H9 (cell line): ENCODE measurements around the gene GBP6. TPM values are rescaled to one million over a fixed set of nuclear protein-coding genes. Genes with fewer than 3 reads are reported as not detected.

Experiments used
- DNase-seq: peaks from one replicate; pipeline ENCODE4 v3.0.0-alpha.2; 2017
- H2AFZ ChIP-seq: one replicate; pipeline ENCODE4 v1.6.1; 2013; ENCODE audit warnings: mild to moderate bottlenecking, low read length, control low read depth, moderate library complexity
- H2AK5ac ChIP-seq: 2 replicates; pipeline ENCODE4 v1.6.1; 2013; ENCODE audit warnings: low read length, control low read depth, mixed read lengths; ENCODE audit not compliant: insufficient read length
- H2BK120ac ChIP-seq: one replicate; pipeline ENCODE4 v1.6.1; 2013; ENCODE audit warnings: low read depth, mild to moderate bottlenecking, low read length, control low read depth, inconsistent platforms; ENCODE audit not compliant: poor library complexity, severe bottlenecking
- H2BK12ac ChIP-seq: 2 replicates; pipeline ENCODE4 v1.6.1; 2013; ENCODE audit warnings: low read length, control low read depth, mixed read lengths, low read depth; ENCODE audit not compliant: insufficient read length
- H2BK15ac ChIP-seq: 2 replicates; pipeline ENCODE4 v1.6.1; 2013; ENCODE audit warnings: low read depth, low read length, control low read depth
- H2BK20ac ChIP-seq: one replicate; pipeline ENCODE4 v1.6.1; 2013; ENCODE audit warnings: low read depth, mild to moderate bottlenecking, low read length, control low read depth, inconsistent platforms; ENCODE audit not compliant: poor library complexity, severe bottlenecking
- H2BK5ac ChIP-seq: 2 replicates; pipeline ENCODE4 v1.6.1; 2013; ENCODE audit warnings: low read length, control low read depth, mixed read lengths; ENCODE audit not compliant: insufficient read length
- H3K14ac ChIP-seq: 2 replicates; pipeline ENCODE4 v1.6.1; 2013; ENCODE audit warnings: low read length, control low read depth; ENCODE audit not compliant: insufficient read depth
- H3K18ac ChIP-seq: 2 replicates; pipeline ENCODE4 v1.6.1; 2013; ENCODE audit warnings: low read depth, mild to moderate bottlenecking, mixed read lengths, low read length, control low read depth; ENCODE audit not compliant: insufficient read length
- H3K23ac ChIP-seq: 2 replicates; pipeline ENCODE4 v1.6.1; 2013; ENCODE audit warnings: low read length, control low read depth, mixed read lengths, low read depth; ENCODE audit not compliant: insufficient read length
- H3K23me2 ChIP-seq: 2 replicates; pipeline ENCODE4 v1.6.1; 2013; ENCODE audit warnings: low read depth, mild to moderate bottlenecking, mixed read lengths, low read length, control low read depth; ENCODE audit not compliant: insufficient read length, poor library complexity, severe bottlenecking
- H3K27ac ChIP-seq: 2 replicates; pipeline ENCODE4 v1.5.1; 2013; ENCODE audit warnings: low read length, control low read depth, mixed read lengths, low read depth; ENCODE audit not compliant: insufficient read length
- H3K27me3 ChIP-seq: 2 replicates; pipeline ENCODE4 v1.6.1; 2013; ENCODE audit warnings: low read length, control low read depth, inconsistent platforms; ENCODE audit not compliant: insufficient read depth
- H3K4ac ChIP-seq: 2 replicates; pipeline ENCODE4 v1.6.1; 2013; ENCODE audit warnings: low read depth, mild to moderate bottlenecking, control low read depth, inconsistent platforms, low read length, moderate library complexity
- H3K4me1 ChIP-seq: 2 replicates; pipeline ENCODE4 v1.6.1; 2013; ENCODE audit warnings: low read length, control low read depth, inconsistent platforms; ENCODE audit not compliant: insufficient read depth
- H3K4me2 ChIP-seq: 2 replicates; pipeline ENCODE4 v1.6.1; 2013; ENCODE audit warnings: low read length, control low read depth, mixed read lengths; ENCODE audit not compliant: insufficient read length, insufficient read depth
- H3K56ac ChIP-seq: 2 replicates; pipeline ENCODE4 v1.6.1; 2013; ENCODE audit warnings: low read depth, mild to moderate bottlenecking, mixed read lengths, low read length, control low read depth; ENCODE audit not compliant: insufficient read length
- H3K79me1 ChIP-seq: 2 replicates; pipeline ENCODE4 v1.6.1; 2013; ENCODE audit warnings: low read depth, mild to moderate bottlenecking, moderate library complexity, low read length, control low read depth, inconsistent platforms; ENCODE audit not compliant: insufficient read depth, poor library complexity, severe bottlenecking
- H3K79me2 ChIP-seq: 2 replicates; pipeline ENCODE4 v1.6.1; 2013; ENCODE audit warnings: low read length, control low read depth, inconsistent platforms; ENCODE audit not compliant: insufficient read depth
- H3K9ac ChIP-seq: 2 replicates; pipeline ENCODE4 v1.6.1; 2013; ENCODE audit warnings: low read length, control low read depth, mixed read lengths; ENCODE audit not compliant: insufficient read length; ENCODE audit errors: extremely low read depth
- H3K9me3 ChIP-seq: one replicate; pipeline ENCODE4 v1.6.1; 2013; ENCODE audit warnings: low read depth, low read length, inconsistent platforms; ENCODE audit not compliant: control insufficient read depth
- H3T11ph ChIP-seq: one replicate; pipeline ENCODE4 v1.6.1; 2013; ENCODE audit warnings: mild to moderate bottlenecking, low read length, control low read depth, inconsistent platforms
- H4K20me1 ChIP-seq: one replicate; pipeline ENCODE4 v1.6.1; 2013; ENCODE audit not compliant: control insufficient read depth, insufficient read length, insufficient read depth
- H4K5ac ChIP-seq: 2 replicates; pipeline ENCODE4 v1.6.1; 2013; ENCODE audit warnings: low read depth, mild to moderate bottlenecking, mixed read lengths, low read length, control low read depth; ENCODE audit not compliant: insufficient read length
- H4K8ac ChIP-seq: replicated peaks from 2 replicates; pipeline ENCODE4 v1.6.1; 2013; ENCODE audit warnings: low read length, control low read depth, mixed read lengths, low read depth; ENCODE audit not compliant: insufficient read length
- H4K91ac ChIP-seq: 2 replicates; pipeline ENCODE4 v1.6.1; 2013; ENCODE audit warnings: low read depth, mild to moderate bottlenecking, moderate library complexity, mixed read lengths, low read length, control low read depth; ENCODE audit not compliant: insufficient read length
- H3K27ac Mint-ChIP-seq, 3 experiments: 2 replicates in 2 of 3; 3 replicates in 1 of 3; pipeline ENCODE4 v1.8.0; 2020 to 2021; ENCODE audit warnings: mixed read lengths in 3 of 3, mild to moderate bottlenecking in 1 of 3, moderate library complexity in 1 of 3
- H3K27me3 Mint-ChIP-seq: 2 replicates; pipeline ENCODE4 v1.8.0; 2021; ENCODE audit warnings: low read depth, mild to moderate bottlenecking, moderate library complexity, mixed read lengths
- H3K36me3 Mint-ChIP-seq, 3 experiments: 2 replicates in 2 of 3; 3 replicates in 1 of 3; pipeline ENCODE4 v1.8.0; 2020 to 2021; ENCODE audit warnings: low read depth in 3 of 3, mixed read lengths in 3 of 3; ENCODE audit not compliant: insufficient read depth in 1 of 3
- H3K4me1 Mint-ChIP-seq, 2 experiments: 2 replicates each; pipeline ENCODE4 v1.8.0; 2020; ENCODE audit warnings: mixed read lengths in 2 of 2
- H3K4me3 Mint-ChIP-seq, 2 experiments: 2 replicates in 1 of 2; 3 replicates in 1 of 2; pipeline ENCODE4 v1.8.0; 2020 to 2021; ENCODE audit warnings: mild to moderate bottlenecking in 2 of 2, mixed read lengths in 2 of 2, moderate library complexity in 1 of 2
- H3K9me3 Mint-ChIP-seq, 2 experiments: 2 replicates in 1 of 2; 3 replicates in 1 of 2; pipeline ENCODE4 v1.8.0; 2020; ENCODE audit warnings: mild to moderate bottlenecking in 2 of 2, mixed read lengths in 2 of 2, moderate library complexity in 1 of 2
- WGBS: extraction: QIAGEN DNeasy Blood & Tissue Kit; methylation state at CpG from one replicate; pipeline ENCODE4 v1.1.7; 2013; ENCODE audit warnings: missing lambda C conversion rate, low lambda C conversion rate, mixed read lengths; ENCODE audit not compliant: insufficient read length; ENCODE audit errors: extremely low coverage; 5-methylcytosine and 5-hydroxymethylcytosine counted together
- total RNA-seq: library from RNA; stranded (reverse); gene quantifications from 2 replicates; pipeline ENCODE4 v1.2.1, GENCODE V29; 2021
- TF ChIP-seq, protein P1 (sequence below): fragments of 200-600 bp; sonication (generic); conservative IDR thresholded peaks from 3 replicates; pipeline ENCODE4 v1.8.0; 2021; ENCODE audit warnings: antibody characterized with exemption, mild to moderate bottlenecking

GBP6 gene
- total RNA-seq, 1 experiment from 2014 or later: not detected

DNA sequence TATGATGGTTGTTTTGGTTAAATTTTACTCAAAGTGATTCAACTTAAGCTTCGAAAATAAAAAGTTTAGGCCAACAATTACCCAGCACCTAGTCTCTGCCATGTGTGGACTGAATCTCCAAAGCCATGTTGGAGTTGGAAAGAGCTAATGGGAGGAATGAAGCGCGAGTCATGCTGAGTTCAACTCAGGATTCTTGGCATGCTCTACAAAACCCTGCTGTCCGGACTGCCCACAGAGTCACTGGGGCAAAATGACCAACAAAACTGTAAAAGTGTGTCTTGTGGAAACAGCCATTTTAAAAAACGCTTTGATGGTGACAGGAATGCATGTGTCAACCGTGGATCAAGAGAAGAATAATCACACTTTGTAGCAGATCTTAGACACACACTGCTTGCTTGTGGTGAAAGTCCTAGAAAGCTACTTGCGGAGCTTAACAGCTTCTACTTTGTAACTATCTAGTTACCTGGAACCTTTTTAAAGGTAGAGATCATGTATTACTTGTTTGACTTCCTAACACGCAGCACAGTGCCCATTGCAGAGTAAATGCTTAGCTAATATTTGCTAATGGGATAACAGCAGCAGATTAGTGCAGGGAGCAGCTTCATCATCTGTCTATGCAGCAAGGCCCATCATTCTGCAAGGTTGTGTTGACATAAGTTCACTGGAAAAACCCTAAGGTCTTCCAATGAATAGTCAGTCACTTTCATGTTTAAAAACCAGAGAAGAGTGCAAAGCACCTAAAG, 7.0 kb upstream of the GBP6 start:
- peaks cover 8 to 11% of the 10 kb centered on the region in 2 experiments for H3K4me1 Mint-ChIP-seq
- no peak overlapping the region for H4K8ac ChIP-seq
- no peak overlapping the region for H3K18ac ChIP-seq
- no peak overlapping the region for H2BK12ac ChIP-seq
- H2BK20ac ChIP-seq: no peak overlapping the region
- WGBS: no CpG with 5 or more reads among the region's 8 CpGs
- H2BK15ac ChIP-seq: no peak overlapping the region
- DNase-seq: no peak
- H4K5ac ChIP-seq: no peak overlapping the region
- no peaks in the 10 kb centered on the region for H3K4me1 ChIP-seq
- H4K20me1 ChIP-seq: no peaks in the 10 kb centered on the region
- H3K79me2 ChIP-seq: no peaks in the 10 kb centered on the region
- no peak overlapping the region for H3K4ac ChIP-seq
- H4K91ac ChIP-seq: no peak overlapping the region
- H3K27ac Mint-ChIP-seq: no peak overlapping the region
- no peaks in the 10 kb centered on the region for H3K27me3 ChIP-seq
- no peaks in the 10 kb centered on the region for H3K9me3 ChIP-seq
- H3K56ac ChIP-seq: no peak overlapping the region
- no peaks in the 10 kb centered on the region; the same call in 1 of the 2 replicates for H3K27me3 Mint-ChIP-seq
- no peaks in the 10 kb centered on the region for H3K9me3 Mint-ChIP-seq
- H3K4me2 ChIP-seq: no peak overlapping the region
- no peaks in the 10 kb centered on the region for H3K23me2 ChIP-seq
- H2AFZ ChIP-seq: no peak overlapping the region
- no peaks in the 10 kb centered on the region for H3K79me1 ChIP-seq
- no peak overlapping the region for H3T11ph ChIP-seq
- H3K14ac ChIP-seq: no peak overlapping the region
- H3K23ac ChIP-seq: no peak overlapping the region
- H3K9ac ChIP-seq: no peak overlapping the region
- TF ChIP-seq, protein P1, sequence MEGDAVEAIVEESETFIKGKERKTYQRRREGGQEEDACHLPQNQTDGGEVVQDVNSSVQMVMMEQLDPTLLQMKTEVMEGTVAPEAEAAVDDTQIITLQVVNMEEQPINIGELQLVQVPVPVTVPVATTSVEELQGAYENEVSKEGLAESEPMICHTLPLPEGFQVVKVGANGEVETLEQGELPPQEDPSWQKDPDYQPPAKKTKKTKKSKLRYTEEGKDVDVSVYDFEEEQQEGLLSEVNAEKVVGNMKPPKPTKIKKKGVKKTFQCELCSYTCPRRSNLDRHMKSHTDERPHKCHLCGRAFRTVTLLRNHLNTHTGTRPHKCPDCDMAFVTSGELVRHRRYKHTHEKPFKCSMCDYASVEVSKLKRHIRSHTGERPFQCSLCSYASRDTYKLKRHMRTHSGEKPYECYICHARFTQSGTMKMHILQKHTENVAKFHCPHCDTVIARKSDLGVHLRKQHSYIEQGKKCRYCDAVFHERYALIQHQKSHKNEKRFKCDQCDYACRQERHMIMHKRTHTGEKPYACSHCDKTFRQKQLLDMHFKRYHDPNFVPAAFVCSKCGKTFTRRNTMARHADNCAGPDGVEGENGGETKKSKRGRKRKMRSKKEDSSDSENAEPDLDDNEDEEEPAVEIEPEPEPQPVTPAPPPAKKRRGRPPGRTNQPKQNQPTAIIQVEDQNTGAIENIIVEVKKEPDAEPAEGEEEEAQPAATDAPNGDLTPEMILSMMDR: no peak
- H3K36me3 Mint-ChIP-seq: no peaks in the 10 kb centered on the region
- no peak overlapping the region for H3K27ac ChIP-seq
- H3K4me3 Mint-ChIP-seq: no peak overlapping the region
- no peak overlapping the region for H2BK120ac ChIP-seq
- no peak overlapping the region for H2BK5ac ChIP-seq
- no peak overlapping the region for H2AK5ac ChIP-seq
